Measurements from ENCODE around the gene PRDM11. TPM values are rescaled to one million over a fixed set of nuclear protein-coding genes. Genes with fewer than 3 reads are reported as not detected.

PRDM11 gene
- total RNA-seq, 2 donors from 2014 or later = 10.4 to 15.2 TPM

GRCh38 chr11:45224766-45225165 is 78.3 kb downstream of the PRDM11 start:
- H3K36me3 Mint-ChIP-seq (ENCODE audit: low read depth) = peaks cover 56% of the 10 kb centered on the region
- Histone ChIP-seq H3K27ac (ENCODE audit: low read depth, low read length) (no peak overlapping the region), H3K27me3 (ENCODE audit: control insufficient read depth, insufficient read depth, low read length, poor library complexity, severe bottlenecking) (no peaks in the 10 kb centered on the region), H3K9me3 (ENCODE audit: control insufficient read depth, low read length) (no peaks in the 10 kb centered on the region), H3K4me1 (ENCODE audit: control insufficient read depth, insufficient read depth, low read length) (no peaks in the 10 kb centered on the region), H3K9ac (ENCODE audit: extremely low read depth, low read length, poor library complexity, severe bottlenecking) (no peak overlapping the region), H3K36me3 (ENCODE audit: control insufficient read depth, insufficient read depth, low read length) (peaks cover 4% of the 10 kb centered on the region), H3K4me3 (ENCODE audit: low read length) (no peak overlapping the region)
- no peaks in the 10 kb centered on the region for H3K27me3 Mint-ChIP-seq (ENCODE audit: insufficient read depth)
- no peaks in the 10 kb centered on the region for H3K9me3 Mint-ChIP-seq
- WGBS, 2 experiments (ENCODE audit: insufficient coverage in 1 of 2, insufficient read length in 1 of 2) = 93 to 94% methylated on average over 10 to 11 of the region's 11 CpGs
- peak; percentile 20 for DNase-seq
- H3K4me3 Mint-ChIP-seq = no peak overlapping the region
- no peaks in the 10 kb centered on the region for H3K4me1 Mint-ChIP-seq
- H3K27ac Mint-ChIP-seq = no peak overlapping the region
- no peak for TF ChIP-seq CTCF (conservative IDR thresholded peaks at IDR 0.05)

- Mint-ChIP-seq H3K27ac (no peak overlapping the region), H3K27me3 (ENCODE audit: insufficient read depth) (no peaks in the 10 kb centered on the region), H3K36me3 (ENCODE audit: low read depth) (peaks cover 56% of the 10 kb centered on the region), H3K9me3 (no peaks in the 10 kb centered on the region), H3K4me1 (no peaks in the 10 kb centered on the region), H3K4me3 (no peak overlapping the region)
- Histone ChIP-seq H3K9ac (ENCODE audit: extremely low read depth, low read length, poor library complexity, severe bottlenecking) (no peak overlapping the region), H3K9me3 (ENCODE audit: control insufficient read depth, low read length) (no peaks in the 10 kb centered on the region), H3K27me3 (ENCODE audit: control insufficient read depth, insufficient read depth, low read length, poor library complexity, severe bottlenecking) (no peaks in the 10 kb centered on the region), H3K4me1 (ENCODE audit: control insufficient read depth, insufficient read depth, low read length) (no peaks in the 10 kb centered on the region), H3K36me3 (ENCODE audit: control insufficient read depth, insufficient read depth, low read length) (peaks cover 4% of the 10 kb centered on the region), H3K27ac (ENCODE audit: low read depth, low read length) (no peak overlapping the region), H3K4me3 (ENCODE audit: low read length) (no peak overlapping the region)
- TF ChIP-seq CTCF (conservative IDR thresholded peaks at IDR 0.05) = no peak
- WGBS, 2 experiments (ENCODE audit: insufficient coverage in 1 of 2, insufficient read length in 1 of 2) = 92 to 100% methylated on average over 1 of the region's 1 CpG
- no peak for DNase-seq
Observed at GRCh38 chr11:45225277-45225676, 78.8 kb downstream of the PRDM11 start.

GRCh38 chr11:45225961-45226871 is 79.8 kb downstream of the PRDM11 start:
- Mint-ChIP-seq H3K27ac (no peak overlapping the region), H3K4me1 (no peaks in the 10 kb centered on the region), H3K36me3 (ENCODE audit: low read depth) (peaks cover 53% of the 10 kb centered on the region), H3K4me3 (no peak overlapping the region), H3K9me3 (no peaks in the 10 kb centered on the region), H3K27me3 (ENCODE audit: insufficient read depth) (no peaks in the 10 kb centered on the region)
- no peaks in the 10 kb centered on the region for H3K4me1 ChIP-seq (ENCODE audit: control insufficient read depth, insufficient read depth, low read length)
- no peak overlapping the region for H3K4me3 ChIP-seq (ENCODE audit: low read length)
- no peak for TF ChIP-seq CTCF (conservative IDR thresholded peaks at IDR 0.05)
- no peak overlapping the region for H3K9ac ChIP-seq (ENCODE audit: extremely low read depth, low read length, poor library complexity, severe bottlenecking)
- DNase-seq = no peak
- peaks cover 4% of the 10 kb centered on the region for H3K36me3 ChIP-seq (ENCODE audit: control insufficient read depth, insufficient read depth, low read length)
- no peaks in the 10 kb centered on the region for H3K27me3 ChIP-seq (ENCODE audit: control insufficient read depth, insufficient read depth, low read length, poor library complexity, severe bottlenecking)
- H3K9me3 ChIP-seq (ENCODE audit: control insufficient read depth, low read length) = no peaks in the 10 kb centered on the region
- 95 to 96% methylated on average over 35 to 39 of the region's 39 CpGs for WGBS, 2 experiments (ENCODE audit: insufficient coverage in 1 of 2, insufficient read length in 1 of 2)
- no peak overlapping the region for H3K27ac ChIP-seq (ENCODE audit: low read depth, low read length)

Measured in endodermal cell (in vitro differentiated cells).